ENCODE data around the gene ASB1.

Gene ASB1

DNA sequence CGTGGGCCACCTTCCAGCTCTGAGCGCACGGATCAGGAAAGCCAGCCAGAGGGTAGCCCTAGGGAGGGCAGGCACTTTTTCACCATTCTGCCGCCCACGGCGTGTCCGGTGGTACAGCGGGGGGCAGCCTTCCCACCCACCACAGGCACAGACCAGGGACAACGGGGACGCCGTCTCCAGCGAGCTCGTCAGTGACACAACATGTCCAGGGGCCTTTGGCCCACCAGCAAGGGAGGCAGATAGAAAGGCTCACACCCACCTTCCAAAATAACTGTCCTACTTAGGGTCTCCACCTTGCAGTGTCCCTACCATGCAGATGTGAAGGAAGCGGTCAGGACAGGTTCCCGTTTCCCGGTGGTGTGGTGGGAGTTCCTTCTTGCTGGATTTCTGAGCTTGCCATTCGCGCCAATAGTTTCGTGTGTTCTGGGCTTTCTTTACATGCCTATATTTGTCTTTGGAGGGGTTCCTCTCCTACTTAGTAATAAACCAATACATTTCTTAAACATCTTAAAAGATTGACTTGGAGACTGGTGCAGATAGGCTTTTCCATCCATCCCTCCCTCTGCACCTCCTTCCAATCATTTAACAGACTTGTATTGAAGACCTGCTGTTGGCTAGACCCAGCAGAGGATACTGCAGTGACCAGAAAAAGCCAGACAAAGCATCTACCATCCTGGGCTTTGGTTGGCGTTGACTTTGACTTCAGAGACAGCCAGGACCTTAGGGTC, 872 bp downstream of the ASB1 start:
- Histone ChIP-seq H3K4me1 (ENCODE audit: control insufficient read depth, insufficient read depth, low read length) (peaks cover 54% of the 10 kb centered on the region), H3K27me3 (replicated peaks; ENCODE audit: control insufficient read depth, insufficient read depth, low read length) (no peaks in the 10 kb centered on the region)
- DNase-seq (ENCODE audit: low read depth) = peak; percentile 46

DNA sequence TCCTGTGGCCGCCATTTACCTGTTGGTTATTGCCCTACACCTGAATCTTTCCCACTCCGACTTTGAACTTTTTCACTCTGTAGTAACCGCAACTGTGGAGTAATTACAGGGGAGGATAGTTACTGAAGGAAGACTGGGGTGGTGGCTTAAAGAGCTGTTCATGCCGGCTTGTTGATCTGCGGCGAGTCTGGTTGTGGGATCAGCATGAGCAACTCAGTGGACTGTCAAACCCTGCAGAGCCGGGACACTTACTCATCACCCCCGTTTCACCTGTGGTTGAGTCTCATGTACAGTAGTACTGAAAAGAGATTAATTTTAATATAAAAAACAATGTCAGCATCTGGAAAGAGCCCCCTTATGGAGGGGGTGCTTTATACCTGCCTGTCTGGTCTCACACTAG, 2.1 kb downstream of the ASB1 start:
- H3K9me3 ChIP-seq (ENCODE audit: control insufficient read depth, low read length) = no peaks in the 10 kb centered on the region
- no peaks in the 10 kb centered on the region for H3K27me3 ChIP-seq (replicated peaks; ENCODE audit: control insufficient read depth, insufficient read depth, low read length)
- peaks cover 48% of the 10 kb centered on the region for H3K4me1 ChIP-seq (ENCODE audit: control insufficient read depth, insufficient read depth, low read length)
- no peak overlapping the region for H3K9ac ChIP-seq (ENCODE audit: low read length)
- DNase-seq (ENCODE audit: low read depth) = no peak
- H3K36me3 ChIP-seq (ENCODE audit: control insufficient read depth, insufficient read depth, low read length, severe bottlenecking) = peaks cover 17% of the 10 kb centered on the region
- H3K4me3 ChIP-seq (ENCODE audit: low read length) = peak overlapping the region; percentile 94

More for the DNA sequence above, 872 bp downstream of the ASB1 start:
- peaks cover 9% of the 10 kb centered on the region for H3K36me3 ChIP-seq (ENCODE audit: control insufficient read depth, insufficient read depth, low read length, severe bottlenecking)
- H3K9me3 ChIP-seq (ENCODE audit: control insufficient read depth, low read length) = no peaks in the 10 kb centered on the region
- H3K9ac ChIP-seq (ENCODE audit: low read length) = peak overlapping the region; percentile 94
- peak overlapping the region; percentile 94 for H3K4me3 ChIP-seq (ENCODE audit: low read length)

DNA sequence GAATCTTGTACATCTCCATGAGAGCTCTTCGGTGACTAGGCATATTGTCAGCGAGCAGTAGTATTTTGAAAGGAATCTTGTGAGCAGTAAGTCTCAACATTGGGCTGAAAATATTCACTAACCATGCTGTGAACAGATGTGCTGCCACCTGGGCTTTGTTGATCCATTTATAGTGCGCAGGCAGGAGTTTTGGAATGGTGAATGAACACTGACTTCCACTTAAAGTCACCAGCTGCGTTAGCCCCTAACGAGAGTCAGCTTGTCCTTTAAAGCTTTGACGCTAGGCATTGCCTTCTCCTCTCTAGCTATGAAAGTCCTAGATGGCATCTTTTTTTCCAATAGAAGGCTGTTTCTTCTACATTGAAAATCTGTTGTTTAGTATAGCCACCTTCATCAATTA, 4.1 kb downstream of the ASB1 start:
- Histone ChIP-seq H3K9ac (ENCODE audit: low read length) (no peak overlapping the region), H3K9me3 (ENCODE audit: control insufficient read depth, low read length) (no peaks in the 10 kb centered on the region), H3K36me3 (ENCODE audit: control insufficient read depth, insufficient read depth, low read length, severe bottlenecking) (peaks cover 29% of the 10 kb centered on the region), H3K4me3 (ENCODE audit: low read length) (no peak overlapping the region), H3K27me3 (replicated peaks; ENCODE audit: control insufficient read depth, insufficient read depth, low read length) (no peaks in the 10 kb centered on the region), H3K4me1 (ENCODE audit: control insufficient read depth, insufficient read depth, low read length) (peaks cover 52% of the 10 kb centered on the region)
- no peak for DNase-seq (ENCODE audit: low read depth)

- no peak overlapping the region for H3K4me3 ChIP-seq (ENCODE audit: low read length)
- H3K4me1 ChIP-seq (ENCODE audit: control insufficient read depth, insufficient read depth, low read length) = peaks cover 49% of the 10 kb centered on the region
- no peak for DNase-seq (ENCODE audit: low read depth)
- no peaks in the 10 kb centered on the region for H3K9me3 ChIP-seq (ENCODE audit: control insufficient read depth, low read length)
- H3K9ac ChIP-seq (ENCODE audit: low read length) = no peak overlapping the region
- no peaks in the 10 kb centered on the region for H3K27me3 ChIP-seq (replicated peaks; ENCODE audit: control insufficient read depth, insufficient read depth, low read length)
- peaks cover 36% of the 10 kb centered on the region for H3K36me3 ChIP-seq (ENCODE audit: control insufficient read depth, insufficient read depth, low read length, severe bottlenecking)
Observed at GRCh38 chr2:238431456-238431855, 4.7 kb downstream of the ASB1 start.

DNA sequence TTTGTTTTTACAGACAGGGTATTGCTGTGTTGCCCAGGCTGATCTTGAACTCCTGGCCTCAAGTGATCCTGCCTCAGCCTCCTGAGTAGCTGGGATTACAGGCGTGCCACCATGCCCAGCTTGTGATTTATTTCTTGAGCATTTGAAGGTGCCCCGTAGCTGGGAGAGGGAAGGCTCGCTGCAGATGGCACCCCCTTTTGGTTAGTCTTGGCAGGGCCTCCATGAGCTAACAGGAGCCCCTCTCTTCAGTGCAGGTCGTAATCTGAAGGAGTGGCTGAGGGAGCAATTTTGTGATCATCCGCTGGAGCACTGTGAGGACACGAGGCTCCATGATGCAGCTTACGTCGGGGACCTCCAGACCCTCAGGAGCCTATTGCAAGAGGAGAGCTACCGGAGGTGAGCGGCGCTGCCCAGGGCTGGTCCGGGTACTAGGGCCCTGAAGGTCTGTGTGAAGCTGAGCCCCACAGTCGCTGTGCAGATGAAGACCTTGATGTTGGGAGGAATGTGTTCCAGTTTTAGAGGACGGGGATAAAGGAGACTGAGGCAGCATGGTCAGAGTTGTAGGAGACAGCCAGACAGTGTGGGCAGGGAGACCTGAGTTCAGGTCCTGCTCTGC, 6.7 kb downstream of the ASB1 start:
- Histone ChIP-seq H3K9me3 (ENCODE audit: control insufficient read depth, low read length) (no peaks in the 10 kb centered on the region), H3K36me3 (ENCODE audit: control insufficient read depth, insufficient read depth, low read length, severe bottlenecking) (peaks cover 36% of the 10 kb centered on the region), H3K4me1 (ENCODE audit: control insufficient read depth, insufficient read depth, low read length) (peaks cover 39% of the 10 kb centered on the region), H3K9ac (ENCODE audit: low read length) (peak overlapping the region; percentile 49), H3K4me3 (ENCODE audit: low read length) (no peak overlapping the region), H3K27me3 (replicated peaks; ENCODE audit: control insufficient read depth, insufficient read depth, low read length) (no peaks in the 10 kb centered on the region)
- DNase-seq (ENCODE audit: low read depth) = no peak

DNA sequence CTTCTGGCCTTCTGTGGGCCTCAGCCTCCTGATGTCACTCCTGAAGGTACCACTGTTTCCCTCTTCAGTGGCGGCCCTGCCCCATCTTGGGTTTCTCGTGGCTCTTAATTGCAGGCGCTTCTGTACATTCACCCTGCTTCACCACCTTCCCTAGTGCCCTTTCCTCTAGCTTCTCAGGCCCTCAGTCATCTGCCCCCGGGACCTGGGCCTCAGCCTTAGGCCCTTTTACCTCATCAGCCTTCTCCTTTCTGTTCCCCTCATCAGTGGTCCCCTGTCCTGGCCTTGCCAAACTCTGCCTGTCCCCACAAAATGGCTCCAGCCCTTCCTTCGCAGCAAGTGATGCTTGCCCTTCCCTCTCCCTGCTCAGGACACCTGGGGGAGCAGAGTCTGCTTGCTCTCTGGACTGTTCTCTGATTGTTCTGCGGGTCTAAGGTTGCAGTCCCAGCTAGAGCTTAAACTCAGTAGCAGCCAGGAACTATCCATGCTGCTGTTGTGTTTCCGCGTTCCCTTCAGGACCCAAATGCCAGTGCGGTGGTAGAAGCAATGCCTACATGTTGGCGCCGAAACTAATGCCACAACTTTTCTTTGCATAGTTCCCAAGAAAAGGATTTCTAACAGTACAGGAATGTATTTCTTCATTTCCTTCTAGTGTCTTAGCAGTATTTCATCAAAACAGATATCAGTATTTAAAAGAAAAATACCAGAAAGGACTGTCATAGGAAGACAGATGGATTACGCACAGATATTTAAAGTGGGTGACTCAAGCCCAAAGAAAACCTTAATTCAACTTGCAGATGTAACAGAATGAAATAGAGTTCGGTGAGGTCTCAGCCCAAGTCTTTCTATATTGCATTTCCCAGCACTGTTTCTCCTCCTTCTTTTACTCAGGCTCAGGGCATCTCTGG, 7.5 kb downstream of the ASB1 start:
- no peaks in the 10 kb centered on the region for H3K27me3 ChIP-seq (replicated peaks; ENCODE audit: control insufficient read depth, insufficient read depth, low read length)
- H3K9ac ChIP-seq (ENCODE audit: low read length) = peak overlapping the region; percentile 49
- no peaks in the 10 kb centered on the region for H3K9me3 ChIP-seq (ENCODE audit: control insufficient read depth, low read length)
- peaks cover 36% of the 10 kb centered on the region for H3K36me3 ChIP-seq (ENCODE audit: control insufficient read depth, insufficient read depth, low read length, severe bottlenecking)
- peak; percentile 82 for DNase-seq (ENCODE audit: low read depth)
- H3K4me3 ChIP-seq (ENCODE audit: low read length) = peak overlapping the region; percentile 15
- peaks cover 36% of the 10 kb centered on the region for H3K4me1 ChIP-seq (ENCODE audit: control insufficient read depth, insufficient read depth, low read length)

DNA sequence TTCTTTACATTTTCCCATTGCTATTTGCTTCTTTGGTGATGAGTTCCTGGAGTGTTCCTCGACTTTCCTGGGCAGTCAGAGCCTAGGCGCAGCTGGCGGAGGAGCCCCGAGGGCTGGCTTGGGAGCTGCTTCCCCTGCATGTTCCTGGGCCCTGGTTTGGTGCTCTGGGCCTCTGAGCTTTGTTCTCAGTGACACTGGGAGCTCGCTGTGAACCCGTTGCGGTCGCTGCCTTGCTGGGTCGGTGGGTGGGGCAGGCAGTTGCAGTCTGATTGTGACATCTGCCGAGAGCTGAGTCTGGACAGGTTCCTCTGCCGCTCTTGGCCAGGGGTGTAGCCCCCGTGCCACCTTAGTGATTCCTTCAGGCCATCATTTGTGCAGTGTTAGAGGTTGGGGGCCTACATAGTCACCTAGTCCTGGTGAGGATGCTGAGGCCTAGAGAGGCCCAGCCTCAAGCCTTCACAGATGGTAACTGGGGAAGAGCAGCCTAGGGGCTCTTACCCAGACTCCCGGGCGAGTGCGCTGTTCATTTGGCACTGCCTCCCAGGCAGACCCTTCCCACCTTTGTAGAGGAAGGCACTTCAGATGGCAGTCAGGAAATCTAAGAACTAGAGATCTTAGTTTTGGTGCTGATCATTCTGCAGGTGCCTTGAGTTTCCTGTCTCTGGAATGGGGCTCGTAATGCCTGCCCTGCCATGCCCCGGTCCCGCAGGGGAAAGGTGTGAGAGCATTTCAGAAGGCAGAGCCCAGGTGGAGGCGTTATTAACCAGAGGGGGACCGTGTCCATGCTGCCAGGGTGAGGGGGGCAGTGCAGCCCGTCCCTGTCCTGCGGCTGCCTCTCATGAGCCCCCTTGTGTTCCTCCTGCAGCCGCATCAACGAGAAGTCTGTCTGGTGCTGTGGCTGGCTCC, 8.4 kb downstream of the ASB1 start:
- Histone ChIP-seq H3K4me3 (ENCODE audit: low read length) (no peak overlapping the region), H3K4me1 (ENCODE audit: control insufficient read depth, insufficient read depth, low read length) (peaks cover 45% of the 10 kb centered on the region), H3K9me3 (ENCODE audit: control insufficient read depth, low read length) (no peaks in the 10 kb centered on the region), H3K36me3 (ENCODE audit: control insufficient read depth, insufficient read depth, low read length, severe bottlenecking) (peaks cover 36% of the 10 kb centered on the region), H3K27me3 (replicated peaks; ENCODE audit: control insufficient read depth, insufficient read depth, low read length) (no peaks in the 10 kb centered on the region), H3K9ac (ENCODE audit: low read length) (peak overlapping the region; percentile 49)
- no peak for DNase-seq (ENCODE audit: low read depth)

- Histone ChIP-seq H3K9ac (ENCODE audit: low read length) (no peak overlapping the region), H3K4me1 (ENCODE audit: control insufficient read depth, insufficient read depth, low read length) (peaks cover 51% of the 10 kb centered on the region), H3K9me3 (ENCODE audit: control insufficient read depth, low read length) (no peaks in the 10 kb centered on the region), H3K27me3 (replicated peaks; ENCODE audit: control insufficient read depth, insufficient read depth, low read length) (no peaks in the 10 kb centered on the region), H3K36me3 (ENCODE audit: control insufficient read depth, insufficient read depth, low read length, severe bottlenecking) (peaks cover 32% of the 10 kb centered on the region), H3K4me3 (ENCODE audit: low read length) (no peak overlapping the region)
- DNase-seq (ENCODE audit: low read depth) = no peak
Observed at GRCh38 chr2:238435752-238436096, 9.0 kb downstream of the ASB1 start.

DNA sequence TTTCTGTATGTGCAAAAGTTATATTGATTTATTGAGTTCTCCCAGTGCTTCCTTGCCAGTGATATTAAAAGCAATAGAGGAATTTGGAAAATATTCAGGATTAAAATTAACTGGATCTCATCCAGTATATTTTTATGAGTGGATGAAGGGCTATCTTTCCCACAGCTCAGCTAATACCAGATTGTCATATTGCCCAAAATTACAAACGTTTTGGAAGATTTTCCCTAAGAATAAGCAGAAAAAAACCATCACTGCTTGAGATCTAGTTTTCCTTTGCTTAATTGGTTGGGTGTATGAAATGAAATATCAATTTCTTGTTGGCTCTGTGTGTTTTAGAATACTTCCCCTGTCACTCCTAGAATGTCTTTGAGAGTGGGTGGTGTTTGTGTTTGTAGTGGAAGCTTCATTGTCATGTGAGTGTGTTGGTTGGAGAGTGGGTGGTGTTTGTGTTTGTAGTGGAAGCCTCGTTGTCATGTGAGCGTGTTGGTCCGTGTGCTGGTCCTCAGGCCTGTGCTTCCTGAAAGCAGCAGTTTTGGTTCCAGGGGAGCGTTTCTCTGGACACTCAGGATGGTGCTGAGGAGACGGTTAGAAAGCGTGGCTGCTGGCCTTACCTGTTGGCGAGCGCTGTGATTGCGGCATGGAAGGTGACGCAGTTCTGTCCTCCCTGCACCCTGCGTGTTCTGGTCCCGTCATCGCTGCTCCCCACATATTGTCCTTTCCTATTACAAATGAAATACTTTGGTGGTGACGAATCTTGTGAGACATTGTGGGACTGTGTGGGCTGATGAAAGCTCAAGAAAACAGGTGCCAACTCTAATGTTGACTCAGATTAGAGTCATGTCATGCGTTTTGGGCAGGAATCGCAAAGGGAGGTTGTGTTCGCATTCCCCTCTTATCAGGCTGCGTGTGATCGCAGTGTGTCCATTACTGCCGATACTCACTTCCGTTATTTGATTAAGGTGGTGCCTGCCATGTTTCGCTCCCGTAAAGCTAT, 12.4 kb downstream of the ASB1 start:
- peak overlapping the region; percentile 37 for H3K9ac ChIP-seq (ENCODE audit: low read length)
- peaks cover 50% of the 10 kb centered on the region for H3K4me1 ChIP-seq (ENCODE audit: control insufficient read depth, insufficient read depth, low read length)
- no peaks in the 10 kb centered on the region for H3K27me3 ChIP-seq (replicated peaks; ENCODE audit: control insufficient read depth, insufficient read depth, low read length)
- peaks cover 18% of the 10 kb centered on the region for H3K36me3 ChIP-seq (ENCODE audit: control insufficient read depth, insufficient read depth, low read length, severe bottlenecking)
- H3K9me3 ChIP-seq (ENCODE audit: control insufficient read depth, low read length) = no peaks in the 10 kb centered on the region
- peak overlapping the region; percentile 67 for H3K4me3 ChIP-seq (ENCODE audit: low read length)
- peak; percentile 85 for DNase-seq (ENCODE audit: low read depth)

DNA sequence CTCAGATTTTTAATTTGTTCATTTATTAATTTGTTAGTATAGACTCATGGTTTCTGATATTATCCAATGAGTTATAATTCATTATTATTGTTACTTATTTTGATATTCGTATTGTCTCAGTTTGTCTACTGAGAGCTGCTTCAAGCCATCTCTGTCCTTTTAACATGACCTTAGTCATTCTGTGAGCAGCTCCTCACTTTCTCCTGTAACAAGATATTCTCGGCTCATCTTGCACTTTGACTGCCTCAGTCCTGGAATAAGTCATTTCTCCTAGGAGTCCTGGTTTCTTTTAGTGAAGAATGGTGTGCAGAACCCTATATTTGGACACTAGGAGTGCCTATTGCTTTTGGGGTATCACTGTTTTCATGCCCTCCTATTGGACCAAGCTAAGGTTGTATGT, 13.2 kb downstream of the ASB1 start:
- Histone ChIP-seq H3K9ac (ENCODE audit: low read length) (peak overlapping the region; percentile 37), H3K27me3 (replicated peaks; ENCODE audit: control insufficient read depth, insufficient read depth, low read length) (no peaks in the 10 kb centered on the region), H3K4me1 (ENCODE audit: control insufficient read depth, insufficient read depth, low read length) (peaks cover 42% of the 10 kb centered on the region), H3K9me3 (ENCODE audit: control insufficient read depth, low read length) (no peaks in the 10 kb centered on the region), H3K4me3 (ENCODE audit: low read length) (peak overlapping the region; percentile 67), H3K36me3 (ENCODE audit: control insufficient read depth, insufficient read depth, low read length, severe bottlenecking) (peaks cover 25% of the 10 kb centered on the region)
- peak; percentile 28 for DNase-seq (ENCODE audit: low read depth)
